ENCODE results near the gene ANKDD1A.

ANKDD1A gene

GRCh38 chr15:64921711-64922110 is 10.0 kb downstream of the ANKDD1A start:
- DNase-seq (ENCODE audit: low read depth) = no peak
- H3K4me3 ChIP-seq (replicated peaks; ENCODE audit: low read depth, low read length) = no peak overlapping the region
- TF ChIP-seq, protein P1, sequence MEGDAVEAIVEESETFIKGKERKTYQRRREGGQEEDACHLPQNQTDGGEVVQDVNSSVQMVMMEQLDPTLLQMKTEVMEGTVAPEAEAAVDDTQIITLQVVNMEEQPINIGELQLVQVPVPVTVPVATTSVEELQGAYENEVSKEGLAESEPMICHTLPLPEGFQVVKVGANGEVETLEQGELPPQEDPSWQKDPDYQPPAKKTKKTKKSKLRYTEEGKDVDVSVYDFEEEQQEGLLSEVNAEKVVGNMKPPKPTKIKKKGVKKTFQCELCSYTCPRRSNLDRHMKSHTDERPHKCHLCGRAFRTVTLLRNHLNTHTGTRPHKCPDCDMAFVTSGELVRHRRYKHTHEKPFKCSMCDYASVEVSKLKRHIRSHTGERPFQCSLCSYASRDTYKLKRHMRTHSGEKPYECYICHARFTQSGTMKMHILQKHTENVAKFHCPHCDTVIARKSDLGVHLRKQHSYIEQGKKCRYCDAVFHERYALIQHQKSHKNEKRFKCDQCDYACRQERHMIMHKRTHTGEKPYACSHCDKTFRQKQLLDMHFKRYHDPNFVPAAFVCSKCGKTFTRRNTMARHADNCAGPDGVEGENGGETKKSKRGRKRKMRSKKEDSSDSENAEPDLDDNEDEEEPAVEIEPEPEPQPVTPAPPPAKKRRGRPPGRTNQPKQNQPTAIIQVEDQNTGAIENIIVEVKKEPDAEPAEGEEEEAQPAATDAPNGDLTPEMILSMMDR (IDR thresholded peaks at IDR 0.05; ENCODE audit: low read length, missing control alignments) = no peak

DNA sequence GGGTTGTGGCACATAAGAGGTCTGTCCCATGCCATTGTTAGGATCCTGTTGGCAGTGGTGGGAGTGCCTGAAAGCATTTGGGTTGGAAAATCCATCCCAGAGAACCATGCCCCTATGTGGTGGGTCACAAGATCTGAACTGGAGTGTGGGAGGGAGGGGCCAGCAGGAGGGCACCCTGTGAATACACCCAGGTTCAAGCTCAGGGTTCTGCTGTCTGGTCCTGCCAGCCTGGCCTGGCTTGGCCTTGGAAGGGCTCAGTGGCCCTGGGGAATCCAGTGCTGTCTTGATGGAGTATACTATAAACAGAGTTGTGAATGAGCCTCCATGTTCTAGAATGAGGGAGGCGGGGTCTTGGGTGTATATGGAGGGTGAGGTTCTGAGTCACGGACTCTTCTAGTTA is 11.8 kb downstream of the ANKDD1A start:
- H3K4me3 ChIP-seq (replicated peaks; ENCODE audit: low read depth, low read length) = no peak overlapping the region
- TF ChIP-seq, protein P1 (IDR thresholded peaks at IDR 0.05; ENCODE audit: low read length, missing control alignments) = no peak
- no peak for DNase-seq (ENCODE audit: low read depth)

GRCh38 chr15:64925335-64926330 is 13.9 kb downstream of the ANKDD1A start:
- TF ChIP-seq, protein P1 (IDR thresholded peaks at IDR 0.05; ENCODE audit: low read length, missing control alignments) = no peak
- no peak for DNase-seq (ENCODE audit: low read depth)
- no peak overlapping the region for H3K4me3 ChIP-seq (replicated peaks; ENCODE audit: low read depth, low read length)

DNA sequence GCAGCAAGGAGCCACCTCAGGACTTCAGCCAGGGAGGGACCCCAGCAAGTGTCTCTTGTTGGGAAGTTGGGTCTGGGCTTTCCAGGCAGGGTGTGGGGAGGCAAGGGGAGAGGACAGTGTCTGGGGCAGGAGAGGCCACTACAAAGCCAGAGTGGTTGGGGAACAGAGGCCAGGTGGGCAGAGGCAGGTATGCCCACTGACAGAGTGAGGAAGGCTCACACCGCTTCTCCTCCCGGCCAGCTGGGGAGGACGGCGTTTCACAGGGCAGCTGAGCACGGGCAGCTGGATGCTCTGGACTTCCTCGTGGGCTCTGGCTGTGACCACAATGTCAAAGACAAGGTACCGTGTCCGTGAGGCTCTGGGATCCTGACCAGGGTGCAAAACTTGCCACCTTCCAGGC is 15.0 kb downstream of the ANKDD1A start:
- no peak for DNase-seq (ENCODE audit: low read depth)
- TF ChIP-seq, protein P1 (IDR thresholded peaks at IDR 0.05; ENCODE audit: low read length, missing control alignments) = no peak
- no peak overlapping the region for H3K4me3 ChIP-seq (replicated peaks; ENCODE audit: low read depth, low read length)

GRCh38 chr15:64928626-64929220 is 17.0 kb downstream of the ANKDD1A start:
- TF ChIP-seq, protein P1 (IDR thresholded peaks at IDR 0.05; ENCODE audit: low read length, missing control alignments) = no peak
- no peak for DNase-seq (ENCODE audit: low read depth)
- H3K4me3 ChIP-seq (replicated peaks; ENCODE audit: low read depth, low read length) = no peak overlapping the region

DNA sequence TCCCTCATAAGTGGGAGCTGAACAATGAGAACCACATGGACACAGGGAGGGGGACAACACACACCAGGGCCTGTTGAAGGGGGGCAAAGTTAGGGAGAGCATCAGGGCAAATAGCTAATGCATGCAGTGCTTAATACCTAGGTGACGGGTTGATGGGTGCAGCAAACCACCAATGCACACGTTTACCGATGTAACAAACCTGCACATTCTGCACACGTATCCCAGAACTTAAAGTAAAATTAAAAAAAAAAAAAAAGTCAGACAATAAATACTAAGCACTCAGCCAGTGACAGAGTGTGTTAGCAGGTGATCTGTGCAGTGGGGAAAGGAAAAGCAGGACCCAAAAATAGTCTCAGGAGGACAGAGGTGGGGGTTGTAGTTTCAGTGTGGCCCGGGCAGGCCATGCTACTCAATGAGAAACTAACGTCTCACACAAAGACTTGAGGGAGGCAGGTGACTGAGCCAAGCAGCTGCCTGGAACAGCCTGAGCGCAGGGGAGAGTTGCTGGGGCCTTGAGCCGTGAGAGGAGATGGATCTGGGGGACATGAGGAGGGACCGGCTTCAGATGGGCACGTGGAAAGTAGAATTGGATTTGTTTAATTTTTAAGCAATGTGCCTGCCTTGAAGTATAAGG is 18.4 kb downstream of the ANKDD1A start:
- TF ChIP-seq, protein P1 (IDR thresholded peaks at IDR 0.05; ENCODE audit: low read length, missing control alignments) = no peak
- no peak overlapping the region for H3K4me3 ChIP-seq (replicated peaks; ENCODE audit: low read depth, low read length)
- DNase-seq (ENCODE audit: low read depth) = no peak

Measured in fibroblast of pulmonary artery (primary cell).